NCI-H82 treated with DMSO at 0.1 percent for 48 hours (cell line): ENCODE measurements around the gene COMMD9.

Experiments used
- DNase-seq: peaks from one replicate; lab custom pipeline; 2025; ENCODE audit not compliant: unreplicated experiment; lab: John Stamatoyannopoulos, UW

The COMMD9 gene

DNA sequence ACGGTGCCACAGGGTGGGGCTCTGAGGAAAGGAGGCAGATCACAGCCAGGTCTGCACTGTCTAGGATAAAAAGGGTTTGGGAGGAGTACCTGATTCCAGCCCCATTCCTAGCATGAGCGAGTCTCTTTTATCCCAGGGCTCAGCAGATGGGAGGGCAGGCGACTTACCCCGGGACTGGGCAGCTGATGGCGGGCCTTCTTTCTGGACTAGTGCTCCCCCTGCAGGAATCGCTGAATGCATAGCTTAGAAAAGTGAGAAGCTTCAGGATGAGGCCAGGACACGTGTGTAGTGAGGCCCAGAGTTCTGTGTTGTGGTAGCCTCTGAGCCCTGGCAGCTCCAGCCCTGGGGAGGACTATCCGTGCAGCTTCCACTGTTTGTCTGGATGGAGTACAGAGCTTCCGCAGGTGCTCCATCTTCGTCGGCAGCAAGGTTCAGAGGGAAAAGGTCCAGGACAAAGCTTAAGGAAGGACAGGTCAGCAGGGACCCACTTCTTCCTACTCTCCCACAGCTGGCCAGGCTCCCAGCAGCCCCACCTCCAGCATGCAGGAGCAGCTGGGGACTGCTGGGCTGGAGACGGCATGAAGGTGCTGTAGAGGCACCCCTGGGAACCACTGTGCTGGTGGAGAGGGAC is 30.4 kb downstream of the COMMD9 start:
- peak; percentile 76 for DNase-seq

DNA sequence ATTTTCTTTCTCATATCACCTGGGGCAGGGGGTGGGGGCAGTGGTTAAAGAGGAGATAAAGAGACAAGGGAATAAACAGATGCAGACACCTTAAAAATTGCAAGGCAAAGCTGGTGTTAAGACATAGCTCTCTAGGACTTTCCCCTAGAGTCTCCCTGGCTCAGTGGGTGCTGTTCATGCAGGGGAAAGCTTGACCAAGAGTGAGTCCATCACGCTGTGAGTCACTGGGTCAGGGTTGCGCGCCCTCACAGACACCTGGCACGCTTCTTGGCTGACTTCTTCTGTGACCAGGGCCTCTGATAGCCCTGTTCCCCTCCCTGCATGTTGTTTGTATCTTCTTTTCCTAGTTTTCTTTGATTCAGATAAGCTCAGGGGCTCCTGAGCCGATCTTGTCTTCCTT is 31.9 kb downstream of the COMMD9 start:
- DNase-seq, result no peak

DNA sequence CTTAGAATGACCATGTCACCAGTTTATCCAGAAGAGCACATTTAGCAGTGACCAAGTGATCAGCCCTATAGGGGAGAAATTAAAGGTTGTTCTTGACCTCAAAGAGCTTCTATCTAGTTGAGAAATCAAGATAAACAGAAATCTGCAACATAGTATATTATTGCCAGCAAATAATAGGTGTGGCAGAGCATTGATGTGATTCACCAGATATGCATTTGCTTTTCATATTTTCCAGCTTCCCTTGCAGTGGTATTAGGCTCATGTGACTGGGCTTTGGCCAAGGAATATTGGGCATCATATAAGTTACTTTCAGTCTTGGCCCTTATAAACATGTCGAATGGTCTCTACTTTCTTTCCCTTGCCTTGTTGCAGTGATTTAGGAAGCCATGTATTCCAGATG is 34.5 kb downstream of the COMMD9 start:
- DNase-seq, result no peak

- peak; percentile 89 for DNase-seq
These were observed 36.0 kb downstream of the COMMD9 start for GRCh38 chr11:36253238-36253637.

DNA sequence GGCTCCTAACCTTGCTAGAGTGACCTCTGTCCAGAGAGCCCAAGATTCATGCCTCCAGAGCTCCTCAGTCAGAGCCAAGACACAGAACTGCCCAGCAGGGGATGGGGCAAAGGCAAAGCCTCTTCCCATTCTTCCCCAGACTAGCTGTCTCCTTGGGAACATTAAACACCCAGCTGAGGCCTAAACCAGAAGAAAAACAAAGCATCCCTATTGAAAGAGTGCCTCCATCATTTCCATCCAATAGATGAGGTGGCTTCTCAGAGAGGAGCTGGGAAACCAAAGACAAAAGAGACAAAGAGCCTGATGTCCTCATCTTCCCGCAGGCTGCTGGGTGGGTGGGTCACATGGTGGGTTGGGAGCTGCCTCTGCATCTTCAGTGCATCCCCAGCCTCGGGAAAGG is 37.4 kb downstream of the COMMD9 start:
- no peak for DNase-seq

GRCh38 chr11:36249246-36249645 is 40.0 kb downstream of the COMMD9 start:
- no peak for DNase-seq

GRCh38 chr11:36248436-36248835 is 40.8 kb downstream of the COMMD9 start:
- peak; percentile 88 for DNase-seq

DNA sequence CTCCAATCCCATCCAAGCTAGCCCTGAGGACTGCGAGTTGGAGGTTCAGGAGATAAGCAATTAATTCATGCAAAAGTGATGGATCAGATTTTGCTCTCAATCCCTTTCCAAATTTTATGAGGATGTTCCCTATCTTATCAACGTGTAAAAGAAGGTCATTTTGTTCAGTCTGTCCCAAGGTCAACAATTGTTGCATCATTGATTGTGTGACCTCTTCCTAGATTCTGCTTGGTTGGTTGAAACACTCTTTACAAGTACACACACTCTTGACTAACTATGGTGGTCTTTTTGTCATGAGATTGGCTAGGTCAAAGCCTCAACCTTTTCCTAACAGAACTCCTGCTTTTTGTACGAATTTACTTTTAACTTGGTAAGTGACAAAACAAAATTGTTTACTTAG is 41.7 kb downstream of the COMMD9 start:
- DNase-seq, result no peak

DNA sequence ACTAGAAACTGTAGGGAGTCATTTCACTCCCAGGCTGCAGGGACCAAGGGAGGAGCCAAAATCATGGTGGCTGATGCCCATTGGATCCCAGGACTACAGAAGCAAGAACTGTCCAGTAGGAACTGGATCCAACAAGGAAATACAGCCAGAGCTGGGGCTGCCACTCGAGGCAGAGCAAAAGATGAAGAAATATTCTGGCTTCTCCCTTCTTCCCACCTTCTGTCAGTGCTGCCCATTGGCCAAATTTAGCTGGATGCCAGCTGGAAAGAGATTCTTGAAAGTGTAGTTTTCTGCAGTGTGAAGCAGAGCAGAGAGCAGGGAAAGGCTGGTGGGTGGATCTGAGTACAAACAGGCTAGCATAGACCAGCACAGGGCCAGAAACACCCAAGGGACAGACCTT is 45.6 kb downstream of the COMMD9 start:
- no peak for DNase-seq

DNA sequence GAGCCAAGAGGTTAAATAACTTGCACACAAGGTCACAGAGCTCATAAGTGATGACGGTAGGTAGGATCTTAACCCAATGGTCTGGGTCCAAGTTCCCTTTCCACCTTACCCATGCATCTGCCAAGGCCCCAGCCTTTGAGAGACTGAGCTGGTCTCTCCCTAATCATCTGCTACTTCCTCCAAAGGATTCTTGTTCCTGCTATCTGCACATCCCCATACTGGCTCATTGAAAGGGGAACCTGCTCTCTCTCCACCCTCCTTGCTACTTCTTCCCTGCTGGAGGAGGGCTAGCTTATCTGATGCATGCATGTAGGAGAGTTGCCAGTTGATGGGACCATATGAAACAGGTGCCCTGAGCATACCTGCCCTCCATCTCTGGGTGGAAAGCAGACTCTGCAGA is 47.7 kb downstream of the COMMD9 start:
- no peak for DNase-seq

DNA sequence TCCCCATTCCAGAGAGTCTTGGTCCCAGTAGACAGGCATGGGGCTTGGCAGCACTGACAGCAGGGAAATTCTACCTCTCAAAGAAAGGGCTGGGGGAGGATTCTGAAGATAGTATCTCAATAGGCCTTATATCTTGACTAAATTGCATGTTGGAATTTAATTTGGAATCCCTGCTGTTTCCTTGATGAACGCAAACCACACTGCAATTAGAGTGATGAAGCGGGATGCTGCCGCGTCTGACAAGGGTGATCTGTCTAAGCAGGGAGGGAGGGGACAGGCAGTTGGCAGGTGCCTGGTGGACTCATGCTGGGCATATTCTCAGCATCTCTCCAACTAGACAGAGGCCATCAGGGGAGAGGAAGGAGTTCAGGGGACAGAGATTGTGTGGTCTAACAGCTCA is 48.4 kb downstream of the COMMD9 start:
- no peak for DNase-seq

DNA sequence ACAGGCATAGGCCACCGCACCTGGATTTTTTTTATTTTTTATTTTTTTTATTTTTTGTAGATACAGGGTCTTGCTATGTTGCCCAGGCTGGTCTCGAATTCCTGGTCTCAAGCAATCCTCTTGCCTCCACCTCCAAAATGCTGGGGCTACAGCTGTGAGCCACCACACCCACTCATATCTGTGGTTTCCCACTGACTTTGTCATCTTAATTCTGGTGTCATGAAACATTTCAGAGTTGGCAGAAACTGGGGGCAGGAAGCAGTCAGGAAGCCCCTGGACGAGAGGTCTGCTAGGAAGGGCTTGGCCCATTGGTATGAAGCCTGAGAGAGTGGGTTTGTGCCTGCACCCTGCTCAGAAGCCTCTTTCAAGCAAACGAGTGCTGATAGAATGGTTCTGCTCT is 49.1 kb downstream of the COMMD9 start:
- no peak for DNase-seq

DNA sequence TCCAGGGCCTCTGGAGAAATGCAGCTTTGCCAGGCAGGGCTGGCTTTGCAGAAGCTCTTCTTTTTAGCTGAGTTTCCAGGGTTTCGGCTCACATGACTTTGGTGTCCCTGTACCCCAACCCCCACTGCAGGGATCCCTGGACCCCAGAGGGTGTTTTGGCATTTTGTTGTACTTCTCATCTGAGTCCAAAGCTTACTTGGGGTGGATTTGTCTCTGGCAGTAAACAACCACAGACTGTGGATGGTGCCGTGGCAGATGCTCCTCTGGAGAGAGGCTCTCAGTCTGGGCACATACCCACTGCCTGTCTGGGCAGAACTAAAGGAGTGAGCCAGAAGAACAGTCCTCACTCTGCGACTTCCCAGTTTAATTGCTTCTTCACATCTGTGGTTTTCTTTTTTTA is 49.6 kb downstream of the COMMD9 start:
- DNase-seq, result no peak

DNA sequence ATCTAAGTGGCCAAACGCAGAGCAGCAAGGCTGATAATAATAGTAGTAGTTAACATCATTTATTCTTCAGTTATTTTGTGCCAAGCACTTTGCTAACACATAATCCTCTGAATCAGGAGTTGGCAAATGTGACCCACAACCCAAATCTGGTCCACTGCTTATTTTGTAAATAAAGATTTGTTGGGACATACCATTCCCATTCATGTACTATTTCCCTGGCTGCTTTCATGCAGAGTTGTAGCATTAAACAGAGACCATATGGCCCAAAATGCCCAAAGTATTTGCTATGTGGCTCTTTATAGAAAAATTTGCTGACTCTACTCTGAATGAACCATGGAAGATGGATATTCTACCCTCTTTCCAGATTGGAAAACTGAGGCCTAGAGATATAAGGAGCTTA is 50.3 kb downstream of the COMMD9 start:
- no peak for DNase-seq

- no peak for DNase-seq
These were observed 51.1 kb downstream of the COMMD9 start for GRCh38 chr11:36238036-36238631.

DNA sequence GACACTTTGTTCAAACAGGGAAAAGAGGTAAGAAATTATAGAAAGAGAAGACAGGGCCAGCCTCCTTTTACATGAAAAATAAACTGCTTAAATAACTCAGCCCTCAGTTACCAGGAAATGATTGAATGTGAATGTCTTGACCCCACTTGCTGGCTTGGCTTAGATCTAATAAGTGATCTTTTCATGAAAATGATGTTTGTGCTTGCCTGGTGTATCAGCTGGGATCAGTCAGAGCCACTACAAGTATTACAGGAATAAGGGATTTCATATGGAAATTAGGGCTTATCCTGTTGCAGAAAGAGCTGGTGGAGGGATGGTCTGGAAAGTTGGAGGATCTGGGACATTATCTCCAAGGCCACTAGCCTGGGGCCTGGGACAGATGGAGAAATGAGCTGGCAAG is 51.8 kb downstream of the COMMD9 start:
- DNase-seq, result no peak

GRCh38 chr11:36235750-36236149 is 53.5 kb downstream of the COMMD9 start:
- DNase-seq, result no peak

- no peak for DNase-seq
These were observed 54.4 kb downstream of the COMMD9 start for GRCh38 chr11:36234825-36235224.

DNA sequence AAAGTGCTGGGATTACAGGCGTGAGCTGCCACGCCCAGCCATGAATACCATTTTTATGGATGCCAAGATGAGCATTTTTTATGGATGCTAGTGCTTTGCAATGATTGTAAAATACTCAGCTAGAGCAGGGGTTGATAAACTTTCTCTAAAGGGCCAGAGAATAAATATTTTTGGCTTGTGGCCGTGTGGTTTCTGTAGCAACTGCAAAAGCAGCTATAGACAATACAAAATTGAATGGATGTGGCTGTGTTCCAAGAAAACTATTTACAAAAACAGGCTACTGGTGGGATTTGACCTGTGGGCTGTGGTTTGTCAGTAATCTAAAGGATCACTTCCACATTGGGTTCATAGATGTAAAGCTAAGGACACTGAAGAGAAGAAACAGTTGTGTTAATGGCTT is 56.0 kb downstream of the COMMD9 start:
- no peak for DNase-seq

DNA sequence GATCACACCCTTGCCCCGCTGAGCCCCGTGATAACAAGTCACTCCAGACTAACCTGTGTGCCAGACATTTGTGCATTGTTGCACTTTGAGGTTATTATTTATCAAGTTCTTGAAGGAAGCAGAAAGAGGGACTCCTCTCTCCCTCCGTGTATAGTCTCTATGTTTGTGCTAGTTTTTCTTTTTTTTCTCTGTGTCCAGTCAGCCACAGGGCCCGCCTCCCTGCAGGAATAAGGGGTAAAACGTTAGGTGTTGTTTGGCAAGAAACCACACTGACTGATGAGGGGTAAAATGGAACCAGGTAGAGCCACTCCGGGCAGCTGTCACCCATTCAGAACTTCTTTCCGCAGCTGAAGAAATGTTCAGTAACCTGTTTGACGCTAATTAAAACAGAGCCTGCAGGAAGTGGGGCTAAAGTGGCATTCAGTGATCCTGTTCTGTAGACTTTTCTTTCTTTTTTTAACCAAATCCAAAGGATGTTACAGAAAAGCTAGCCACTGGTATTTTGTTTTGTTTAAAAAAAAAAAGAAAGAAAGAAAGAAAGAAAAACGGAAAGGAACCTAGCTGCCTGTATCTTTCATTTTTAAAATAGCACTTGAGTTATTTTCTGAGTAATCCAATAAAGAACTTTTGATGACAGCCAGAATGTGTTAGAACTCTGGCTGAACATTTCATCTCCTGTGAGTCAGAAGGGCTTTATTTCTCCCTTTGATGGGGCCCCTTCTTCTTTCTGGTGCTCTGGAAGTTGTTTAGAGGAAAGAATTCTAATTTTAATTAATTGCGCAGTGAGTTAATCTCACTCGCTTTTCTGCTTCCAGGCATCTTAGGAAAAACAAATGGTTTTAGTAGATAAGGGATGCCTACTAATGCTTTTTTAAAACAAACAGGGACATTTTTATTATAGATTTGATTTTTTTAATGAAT is 58.2 kb downstream of the COMMD9 start:
- no peak for DNase-seq

- no peak for DNase-seq
These were observed 60.0 kb downstream of the COMMD9 start for GRCh38 chr11:36229091-36229705.

GRCh38 chr11:36228689-36229088 is 60.5 kb downstream of the COMMD9 start:
- no peak for DNase-seq
